ENCODE measurements around the gene FGR.

FGR gene

DNA sequence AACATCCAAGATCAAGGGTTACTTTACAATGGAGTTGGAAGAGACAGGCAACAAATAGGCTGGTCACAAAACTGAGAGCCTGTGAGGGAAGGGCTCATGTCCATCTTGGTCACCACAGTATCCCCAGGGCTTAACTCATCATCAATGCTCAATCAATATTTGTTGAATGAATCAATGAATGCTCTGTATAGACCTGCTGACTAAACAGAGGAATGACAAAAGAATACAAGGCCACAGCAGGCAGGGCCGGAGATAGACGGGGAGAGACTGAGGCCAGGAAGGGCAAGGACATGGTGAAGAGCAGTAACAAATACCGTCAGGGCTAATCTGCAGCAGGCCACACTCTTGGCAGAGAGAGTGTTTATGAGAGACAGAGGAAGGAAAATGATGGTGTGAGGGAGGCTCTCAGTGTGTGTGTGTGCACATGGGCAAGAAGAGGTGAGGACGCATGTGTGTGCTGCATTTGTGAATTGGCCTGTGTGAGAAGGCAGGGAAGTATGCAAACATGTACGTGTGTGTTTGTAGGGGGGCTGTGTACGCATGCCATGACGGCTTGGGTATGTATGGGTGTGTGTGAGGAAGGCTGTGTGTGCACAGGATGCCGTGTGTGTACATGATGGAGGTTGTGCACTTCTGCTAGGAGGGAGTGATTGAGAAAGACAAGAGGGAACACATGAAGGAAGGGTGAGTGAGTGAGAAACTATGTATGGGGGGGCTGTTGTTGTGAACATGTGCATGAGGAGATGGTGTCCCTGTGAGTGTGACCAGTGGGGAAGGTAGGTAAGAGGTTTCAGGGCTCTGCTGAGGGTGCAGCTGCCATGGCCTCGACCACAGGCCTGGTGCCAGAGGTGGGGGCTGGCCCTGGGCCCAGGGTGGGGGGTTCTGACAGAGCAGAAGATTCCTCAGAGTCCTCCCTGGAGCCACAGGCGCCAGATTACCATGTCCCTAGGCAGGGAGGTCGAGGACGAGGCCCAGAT is 46.4 kb downstream of the FGR start:
- DNase-seq (ENCODE audit: low read depth in 2 of 2) = no peak

DNA sequence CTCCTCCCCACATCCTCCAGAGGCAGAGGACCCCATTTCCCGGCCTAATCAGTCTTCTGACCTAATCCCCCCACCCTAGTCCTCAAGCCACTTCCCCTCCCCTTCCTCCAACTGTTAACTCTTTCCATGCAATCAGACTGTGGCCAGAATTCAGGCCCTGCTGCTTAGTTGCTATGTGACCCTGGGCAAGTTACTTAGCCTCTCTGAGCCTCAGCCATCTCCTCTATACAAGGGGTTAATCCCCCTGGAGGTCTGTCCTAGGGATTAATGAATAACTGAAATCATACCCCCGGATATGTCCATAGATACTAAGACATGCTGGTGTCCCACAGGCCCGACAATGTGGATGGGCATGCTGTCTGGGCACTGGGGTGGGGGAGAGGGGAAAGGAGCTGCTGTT is 49.3 kb downstream of the FGR start:
- no peak for DNase-seq (ENCODE audit: low read depth in 2 of 2)

DNA sequence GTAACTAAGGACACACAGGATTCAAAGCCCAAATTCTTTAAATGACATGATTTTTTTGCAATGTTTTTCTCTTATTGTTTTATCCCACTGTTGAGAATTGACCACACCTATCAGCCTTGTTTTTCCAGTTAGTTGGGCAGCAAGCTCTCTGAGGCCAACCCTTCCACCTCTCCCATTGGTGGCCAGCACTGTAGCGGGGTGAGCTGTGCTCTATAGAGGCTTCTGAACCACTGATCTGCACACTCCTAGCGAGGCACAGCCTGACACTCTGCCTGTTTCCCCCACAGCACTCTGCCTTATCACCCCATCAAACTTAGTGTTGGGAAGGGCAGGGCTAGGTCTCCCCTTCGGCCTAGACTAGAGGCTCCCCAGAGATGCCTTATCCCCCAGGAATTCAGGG is 50.5 kb downstream of the FGR start:
- no peak for DNase-seq (ENCODE audit: low read depth in 2 of 2)

DNA sequence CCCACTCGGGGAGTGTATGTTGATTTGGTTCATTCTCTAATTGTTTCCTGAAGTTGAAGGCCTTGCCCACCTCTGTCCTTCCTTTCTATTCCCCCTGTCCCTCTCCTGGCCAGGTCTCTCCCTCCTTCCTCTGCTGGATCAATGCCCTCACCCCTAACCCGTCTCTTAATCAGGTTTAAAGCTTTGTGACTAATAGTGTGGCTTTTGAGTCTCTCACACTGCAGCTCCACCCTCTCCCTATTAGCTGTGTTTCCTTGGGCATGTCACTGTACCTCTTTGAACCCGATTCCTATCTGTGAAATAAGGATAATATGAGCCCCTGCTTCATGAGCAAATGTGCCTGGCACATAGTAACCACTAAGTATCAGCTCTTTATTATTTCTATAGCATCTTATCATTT is 51.5 kb downstream of the FGR start:
- DNase-seq (ENCODE audit: low read depth in 2 of 2) = no peak

DNA sequence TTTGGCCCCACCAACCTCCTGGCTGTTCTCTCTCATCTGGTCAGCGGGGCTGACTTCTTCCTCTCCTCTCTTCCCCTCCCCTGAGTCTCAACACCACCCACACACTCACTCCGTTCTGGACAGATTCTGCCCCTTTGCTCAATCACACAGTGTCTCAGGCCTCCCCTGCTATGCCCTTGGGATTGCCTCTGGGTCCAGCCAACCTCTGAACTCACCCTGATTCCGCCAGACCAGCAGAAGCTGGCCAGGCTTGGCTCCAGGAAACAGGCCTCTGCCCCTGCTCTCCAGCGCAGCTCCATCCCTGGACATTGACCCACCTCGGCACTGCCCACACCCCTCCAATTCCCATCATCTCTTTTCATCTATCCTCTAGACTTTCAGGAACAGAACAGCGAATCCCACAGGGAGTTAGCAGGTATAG is 53.2 kb downstream of the FGR start:
- no peak for DNase-seq (ENCODE audit: low read depth in 2 of 2)

DNA sequence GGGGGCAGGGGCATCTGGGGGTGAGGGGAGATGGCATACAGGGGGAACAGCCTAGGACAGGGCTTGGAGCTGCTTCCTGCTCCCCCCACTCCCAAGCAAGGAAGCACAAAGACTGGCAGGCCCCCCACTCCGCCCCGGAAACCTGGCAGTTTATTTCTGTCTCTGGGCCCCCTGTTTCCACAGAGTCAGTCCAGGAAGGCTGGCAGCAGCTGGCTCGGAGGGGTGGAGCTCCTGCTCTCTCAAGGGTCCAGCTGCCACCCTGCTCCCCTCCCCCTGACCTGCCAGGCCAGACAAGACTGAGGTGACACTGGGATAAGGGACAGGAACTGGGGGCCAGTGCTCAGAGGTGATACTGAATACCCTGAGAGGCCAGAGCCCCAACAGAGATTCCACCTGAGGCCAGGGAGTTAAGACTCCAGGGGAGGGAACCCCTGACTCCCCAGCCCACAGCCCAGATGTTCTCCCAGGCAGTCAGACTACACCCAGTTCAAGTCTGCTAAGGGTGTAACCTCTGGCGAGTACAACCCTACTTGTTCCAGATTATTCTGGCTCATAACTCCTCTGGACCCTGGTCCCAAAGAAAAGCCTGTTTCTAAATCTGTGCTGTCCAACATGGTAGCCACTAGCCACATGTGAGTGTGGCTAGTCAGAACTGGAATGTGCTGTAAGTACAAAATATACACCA is 57.3 kb downstream of the FGR start:
- no peak for DNase-seq (ENCODE audit: low read depth in 2 of 2)

DNA sequence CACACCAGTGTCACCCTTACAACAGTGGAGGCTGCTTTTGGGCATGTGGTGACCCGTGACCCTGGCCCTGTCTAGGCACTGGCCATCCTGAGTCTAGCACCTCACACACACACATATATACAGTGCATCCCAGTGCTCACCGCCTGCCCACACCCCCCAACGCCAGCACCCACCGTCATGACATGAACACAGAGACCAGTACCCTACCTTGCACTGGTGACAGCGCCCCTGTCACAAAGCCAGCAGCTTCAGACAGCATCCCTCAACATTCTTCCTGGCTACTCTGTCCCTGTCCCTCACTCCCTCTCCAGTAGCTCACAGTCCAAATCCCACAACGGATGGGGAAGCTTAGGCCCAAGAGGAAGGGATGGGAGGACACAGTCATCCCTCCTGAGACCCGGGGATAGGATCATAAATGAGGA is 58.2 kb downstream of the FGR start:
- DNase-seq (ENCODE audit: low read depth in 2 of 2) = no peak

DNA sequence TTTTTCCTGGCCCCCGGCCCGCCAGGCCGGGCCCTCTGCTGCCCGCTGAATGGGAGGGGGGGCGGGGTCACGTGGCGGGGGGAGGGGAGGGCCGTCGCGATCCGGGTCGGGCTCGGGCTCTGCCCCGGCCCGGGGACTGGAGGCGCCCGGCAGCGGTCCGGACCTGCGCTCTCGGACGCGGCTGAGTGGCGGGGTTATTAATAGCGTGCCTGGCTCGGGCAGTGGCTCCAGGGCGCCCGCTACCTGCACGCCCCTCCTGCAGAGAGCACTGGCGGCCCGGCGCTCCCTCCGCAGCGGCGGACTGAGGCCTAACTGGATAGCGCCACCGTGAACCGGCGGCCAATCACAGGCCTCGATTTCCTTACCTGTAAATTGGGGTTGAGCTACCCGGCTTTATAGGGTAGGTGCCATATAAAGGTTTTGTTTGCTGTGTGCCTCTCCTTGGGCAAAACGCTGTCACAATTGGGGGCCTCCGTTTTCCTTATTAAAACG is 59.1 kb downstream of the FGR start:
- no peak for DNase-seq (ENCODE audit: low read depth in 2 of 2)

DNA sequence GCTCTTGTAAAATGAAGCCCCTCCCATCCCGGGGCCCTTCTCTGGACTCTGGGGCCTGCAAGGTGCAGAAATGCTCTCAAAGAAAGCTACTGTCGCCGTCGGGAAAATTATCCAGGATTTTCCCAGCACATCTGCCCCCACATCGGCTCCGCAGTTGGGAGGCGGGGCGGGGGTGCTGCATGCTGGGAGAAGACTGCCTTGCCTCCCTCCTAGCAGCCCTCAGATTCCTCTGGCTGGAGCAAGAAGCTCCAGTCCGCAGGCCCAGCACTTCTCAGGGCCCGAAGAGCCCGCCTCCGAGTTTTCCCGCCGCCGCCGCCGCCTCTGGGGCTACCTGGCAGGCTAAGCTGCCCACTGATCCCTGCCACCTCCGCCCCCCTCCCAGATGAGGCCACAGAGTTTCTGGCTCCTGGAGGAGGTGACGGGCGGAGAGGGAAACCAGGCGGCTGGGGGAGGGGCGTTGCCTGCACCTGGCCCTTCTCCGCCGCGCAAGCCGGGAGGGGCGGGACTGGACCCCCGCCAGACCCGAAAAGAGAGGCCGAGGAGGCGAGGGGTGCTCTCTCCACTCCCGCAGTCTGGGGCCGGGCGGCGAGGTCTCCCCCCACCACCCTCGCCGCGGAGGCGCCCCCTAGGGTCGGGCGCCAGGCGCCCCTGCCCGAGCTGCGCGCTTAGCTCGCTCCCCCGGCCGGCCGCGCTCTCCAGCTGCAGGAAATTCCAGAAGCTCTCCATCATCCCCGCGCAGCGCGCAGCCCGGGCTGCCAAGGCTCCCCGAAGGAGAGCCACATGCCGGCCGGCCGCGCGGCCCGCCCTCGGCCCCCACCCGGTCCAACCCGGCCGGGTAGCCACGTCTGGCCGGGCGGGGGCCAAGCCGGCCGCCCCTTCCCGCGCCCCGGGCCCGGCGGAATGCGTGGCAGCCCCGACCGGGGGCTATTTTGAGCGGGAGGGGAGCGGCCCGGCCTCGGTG is 59.8 kb downstream of the FGR start:
- DNase-seq (ENCODE audit: low read depth in 2 of 2) = no peak

DNA sequence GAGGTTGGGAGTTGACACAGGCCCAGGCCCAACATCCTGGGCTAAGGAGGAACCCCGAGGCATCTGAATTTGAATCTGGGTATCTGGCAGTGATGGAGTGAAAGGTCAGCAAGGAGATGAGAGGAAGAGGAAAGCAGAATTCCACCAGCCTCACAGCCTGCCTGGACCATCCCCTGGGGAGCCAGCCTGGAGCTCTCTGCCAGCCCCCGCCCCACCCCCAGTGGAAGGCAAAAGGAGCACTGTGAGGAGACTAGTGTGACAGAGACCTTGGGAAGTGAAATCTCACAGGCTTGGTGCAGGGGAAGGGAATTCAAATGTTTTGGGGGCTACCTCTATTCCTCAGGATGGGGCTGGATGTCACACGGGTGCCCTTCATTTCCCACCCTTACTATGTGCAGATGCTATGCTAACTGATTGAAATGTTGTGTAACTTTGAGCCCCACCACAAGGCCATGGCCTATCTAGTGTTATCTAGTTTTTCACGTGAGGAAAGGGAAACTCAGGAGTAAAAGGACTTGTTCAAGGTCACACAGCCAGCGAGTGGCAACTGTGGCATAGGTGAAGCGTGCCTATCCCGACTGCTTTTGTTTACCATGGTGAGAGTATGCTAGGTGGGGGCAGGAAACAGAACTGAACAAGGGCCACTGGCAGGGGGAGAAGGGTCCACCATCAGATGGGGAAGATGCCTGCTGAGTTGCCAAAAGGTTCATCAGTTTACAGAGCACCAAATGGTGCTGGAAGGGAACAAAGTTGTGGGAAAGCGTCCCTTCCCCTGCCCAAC is 60.8 kb downstream of the FGR start:
- DNase-seq (ENCODE audit: low read depth in 2 of 2) = no peak

DNA sequence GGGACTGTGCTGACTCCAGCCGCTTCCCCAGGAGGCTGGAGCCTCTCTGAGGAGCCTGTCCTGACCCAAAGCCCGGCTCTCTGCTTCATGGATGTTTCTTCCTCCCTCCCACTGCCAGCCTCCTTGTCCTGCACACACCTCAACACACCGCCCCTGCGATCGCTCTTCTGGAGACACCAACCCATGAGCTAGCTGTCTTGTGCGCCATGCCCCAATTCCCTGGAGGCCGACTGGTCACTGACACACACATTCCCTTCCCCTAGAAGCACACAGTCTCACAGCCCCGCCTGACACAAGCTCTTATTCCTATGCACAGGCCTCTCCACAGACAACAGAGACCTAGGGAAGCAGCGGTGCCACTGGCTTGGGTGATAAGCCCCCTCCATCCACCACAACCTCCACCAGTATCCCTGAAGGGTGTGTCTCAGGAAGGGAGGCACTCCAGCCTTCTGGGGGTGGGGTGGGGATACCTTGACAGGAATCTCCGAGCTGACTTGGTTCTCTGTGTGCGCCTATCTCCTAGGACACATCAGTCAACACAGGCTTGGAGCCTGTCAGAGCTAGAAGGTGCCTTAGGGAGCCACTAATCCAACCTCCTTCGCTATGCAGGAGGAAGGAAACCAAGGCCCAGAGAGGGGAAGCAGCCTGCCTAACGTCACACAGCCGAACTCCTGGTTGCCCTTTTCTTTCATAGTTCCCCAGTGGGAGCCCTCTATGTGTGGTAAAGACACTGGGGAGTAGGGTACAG is 62.1 kb downstream of the FGR start:
- DNase-seq (ENCODE audit: low read depth in 2 of 2) = no peak

DNA sequence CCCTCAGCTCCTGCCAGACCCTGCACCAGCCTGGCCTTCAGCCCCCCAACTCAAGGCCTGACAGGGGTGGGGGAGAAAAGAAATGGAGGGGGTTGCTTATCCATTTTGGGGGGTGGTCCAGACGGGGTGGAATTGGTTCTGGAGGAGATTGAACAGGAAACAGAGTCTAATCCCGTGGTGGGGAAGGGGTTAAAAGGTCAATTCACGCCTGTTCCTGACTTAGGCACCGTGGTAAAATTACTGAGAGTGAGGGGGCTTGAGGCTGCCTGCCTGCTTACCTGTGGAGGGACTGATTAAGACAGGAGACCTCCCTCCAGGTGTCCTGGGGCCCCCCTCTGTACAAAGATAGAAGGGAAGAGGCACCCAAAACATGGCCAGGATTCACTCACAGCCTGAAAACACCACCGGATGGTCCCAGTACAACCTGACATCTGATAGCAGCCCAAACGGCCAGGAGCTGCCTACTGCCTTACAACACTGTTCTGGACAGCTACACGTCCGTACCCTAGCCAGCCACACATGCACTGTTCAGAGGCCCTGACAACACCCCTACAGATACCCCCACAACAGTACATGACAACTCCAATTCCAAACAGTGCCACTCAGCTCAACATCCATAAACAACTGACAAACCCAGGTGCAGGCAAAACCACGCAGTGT is 62.8 kb downstream of the FGR start:
- DNase-seq (ENCODE audit: low read depth in 2 of 2) = no peak

DNA sequence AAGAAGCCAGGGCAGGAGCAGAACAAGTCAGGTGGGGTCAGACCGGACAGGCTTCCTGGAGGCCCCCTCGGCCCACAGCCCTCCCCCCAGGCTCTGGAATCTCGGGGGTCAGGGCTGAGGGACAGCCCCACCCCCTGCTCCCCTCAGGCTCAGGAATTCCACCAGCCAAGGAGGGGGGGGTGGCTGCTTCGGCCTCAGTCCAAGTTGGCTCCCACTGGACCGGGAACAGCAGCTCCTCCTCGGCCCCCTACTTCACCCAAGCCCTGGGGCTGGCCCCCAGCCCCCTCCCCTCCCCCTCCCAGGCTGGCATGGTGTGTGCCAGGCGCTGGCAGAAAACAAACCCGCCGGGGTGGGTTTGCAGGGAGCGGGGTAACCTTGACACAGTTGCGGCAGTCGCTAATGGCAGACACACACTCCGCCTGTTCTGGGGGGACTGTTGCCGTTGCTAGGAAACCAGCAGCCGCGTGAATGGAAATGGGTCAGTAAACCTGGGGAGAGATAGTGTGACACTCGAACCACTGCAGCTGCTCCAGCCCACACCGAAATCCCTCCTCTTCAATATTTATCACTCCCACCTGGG is 63.5 kb downstream of the FGR start:
- no peak for DNase-seq (ENCODE audit: low read depth in 2 of 2)

DNA sequence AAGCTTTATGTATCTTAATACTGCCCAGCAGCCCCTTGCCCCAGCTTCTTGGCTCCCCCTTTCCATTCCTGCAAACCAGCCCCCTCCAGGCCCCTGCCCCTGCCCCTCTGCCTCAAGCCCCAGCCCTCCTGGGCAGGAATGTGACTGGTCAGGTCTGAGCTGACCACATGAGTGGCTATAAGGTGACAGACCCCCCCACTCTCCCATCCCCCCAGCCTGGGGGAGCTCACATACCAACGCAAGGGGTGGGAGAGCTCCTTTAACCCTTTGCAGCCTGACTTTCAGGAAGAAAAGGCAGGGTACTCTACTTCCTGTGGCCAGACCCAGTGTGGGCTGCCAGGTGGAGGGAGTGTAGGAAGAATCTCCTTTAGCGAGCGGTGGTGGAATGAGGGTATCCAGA is 64.2 kb downstream of the FGR start:
- no peak for DNase-seq (ENCODE audit: low read depth in 2 of 2)

DNA sequence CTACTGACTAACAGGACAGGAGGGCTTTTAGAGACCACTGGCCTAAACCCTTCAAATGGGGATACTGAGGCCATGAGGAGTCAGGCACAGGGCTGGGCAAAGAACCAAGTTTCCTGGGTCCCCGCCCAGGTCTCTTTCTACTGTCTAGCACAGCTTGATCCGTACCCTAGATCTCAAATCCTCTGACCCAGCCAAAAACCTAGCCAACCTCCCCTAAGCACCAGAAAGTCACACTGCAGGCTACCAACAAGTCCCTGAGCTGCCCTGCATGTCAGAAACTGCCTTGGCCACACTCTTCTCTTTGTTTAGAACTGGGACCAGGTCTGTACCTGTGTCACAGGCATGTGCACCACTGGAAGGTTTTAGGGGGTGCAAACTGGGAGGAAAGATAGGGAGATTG is 64.6 kb downstream of the FGR start:
- no peak for DNase-seq (ENCODE audit: low read depth in 2 of 2)

DNA sequence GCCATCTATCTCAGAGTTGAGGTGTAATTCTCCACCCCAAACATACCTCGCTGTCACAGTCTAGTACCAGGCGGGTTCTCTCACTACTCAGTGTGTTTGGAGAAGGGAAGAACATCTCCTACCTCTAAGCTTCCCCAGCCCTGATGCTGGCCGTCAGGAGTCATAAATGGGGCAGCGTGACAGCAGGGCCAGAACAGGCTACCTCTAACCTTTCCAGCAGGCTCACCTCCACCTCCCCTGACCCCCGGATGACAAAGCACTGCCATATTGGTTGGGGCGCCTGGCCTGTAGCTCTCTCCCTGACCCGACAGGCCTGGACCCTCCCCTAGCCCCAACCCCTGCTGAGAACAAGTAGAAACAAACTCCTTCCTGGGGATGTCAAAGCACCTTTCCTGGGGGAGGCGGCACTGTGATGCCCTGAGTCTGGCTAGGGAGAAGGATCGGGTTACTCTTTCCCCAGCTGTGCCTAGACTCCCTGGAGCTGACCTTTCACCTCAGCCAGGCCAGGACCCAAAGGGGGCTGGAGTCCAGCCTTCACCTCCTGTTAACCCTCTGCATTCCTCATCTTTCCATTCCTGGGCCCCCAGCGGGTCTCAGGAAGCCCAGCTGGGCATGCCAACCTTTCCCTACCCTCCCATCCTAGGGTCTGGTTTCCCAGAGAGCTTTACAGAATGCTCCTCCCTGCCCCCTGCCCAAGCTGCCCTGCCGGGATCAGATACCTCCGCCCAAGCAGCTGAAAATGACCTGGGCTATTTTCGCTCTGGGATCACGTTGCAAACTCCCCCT is 65.3 kb downstream of the FGR start:
- no peak for DNase-seq (ENCODE audit: low read depth in 2 of 2)

DNA sequence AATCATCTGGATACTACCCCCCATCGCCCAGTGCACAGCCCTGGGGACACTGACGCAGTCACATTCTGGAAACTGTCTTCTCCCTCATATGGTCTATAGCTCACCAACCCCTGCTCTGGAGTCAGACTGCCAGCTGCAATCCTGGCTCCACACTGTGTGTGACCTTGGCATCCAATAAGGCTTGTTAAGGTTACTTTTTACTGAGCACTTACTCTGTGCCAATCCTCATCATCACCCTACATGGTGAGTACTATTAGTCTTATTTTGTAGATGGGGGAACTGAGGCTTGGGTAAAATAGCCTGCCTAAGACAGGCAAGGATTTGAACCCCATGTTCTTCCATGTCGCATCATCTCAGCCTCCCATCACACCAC is 65.9 kb downstream of the FGR start:
- no peak for DNase-seq (ENCODE audit: low read depth in 2 of 2)

DNA sequence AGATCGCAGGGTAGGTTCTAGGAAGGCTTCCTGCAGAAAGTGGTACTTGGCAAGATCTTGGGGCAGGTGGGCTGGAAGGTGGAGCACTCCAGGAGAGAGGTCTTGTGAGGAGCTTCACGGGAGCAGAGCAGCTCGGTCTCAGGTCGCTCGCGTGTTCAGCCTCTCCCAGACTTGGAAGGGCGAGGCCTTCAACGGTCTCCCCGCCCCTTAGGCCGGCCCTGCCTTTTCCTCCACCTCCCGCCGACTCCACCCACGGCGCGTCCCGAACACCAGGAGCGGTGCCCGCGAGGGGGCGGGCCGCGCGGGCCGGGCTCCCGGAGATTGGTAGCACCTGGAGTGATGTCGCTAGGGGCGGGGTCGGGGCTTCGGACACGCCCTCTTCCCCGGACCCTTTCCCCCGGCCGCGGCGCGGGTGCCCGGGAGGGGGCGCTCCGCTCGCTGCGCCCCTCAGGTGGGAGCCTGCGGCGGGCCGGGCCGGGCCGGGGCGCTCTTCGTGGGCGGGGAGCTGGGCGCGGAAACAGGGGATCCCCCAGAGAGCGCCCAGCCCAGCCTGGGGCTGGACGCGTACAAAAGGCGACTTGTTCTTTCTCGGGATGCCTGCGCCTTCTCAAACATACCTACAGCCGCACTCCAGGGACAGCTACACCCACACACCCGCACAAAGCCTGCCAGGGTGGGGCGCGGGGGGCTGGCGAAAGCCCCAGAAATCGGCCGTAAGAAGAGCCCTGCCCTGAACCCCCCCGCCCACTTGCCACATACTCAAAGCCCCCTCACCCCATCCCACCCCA is 66.5 kb downstream of the FGR start:
- DNase-seq (ENCODE audit: low read depth in 2 of 2) = peak; percentile 73 to 77

Measured in activated CD8-positive, alpha-beta memory T cell treated with anti-CD3 and anti-CD28 coated beads for 4 hours (primary cell).